ENCODE measurements around the gene CCDC18.
A peak's percentile ranks its signal among the peaks of the same experiment; 100 is the strongest.
"Not testable (repeated sequence)": the region's sequence is repeated elsewhere in the genome, so short reads cannot be mapped to it uniquely, and the experiment has no call there.

CCDC18 gene

GRCh38 chr1:93223023-93223675 lies 42.6 kb downstream of the CCDC18 start:
- TF ChIP-seq CTCF (conservative IDR thresholded peaks at IDR 0.05) = no peak
- no peak overlapping the region for H3K27ac ChIP-seq

GRCh38 chr1:93235261-93235660 lies 54.7 kb downstream of the CCDC18 start:
- no peak overlapping the region for H3K27ac ChIP-seq
- TF ChIP-seq CTCF (conservative IDR thresholded peaks at IDR 0.05) = no peak

- TF ChIP-seq CTCF (conservative IDR thresholded peaks at IDR 0.05) = no peak
These were observed 56.5 kb downstream of the CCDC18 start for GRCh38 chr1:93237021-93237420.

GRCh38 chr1:93238425-93238824 lies 57.9 kb downstream of the CCDC18 start:
- no peak for TF ChIP-seq CTCF (conservative IDR thresholded peaks at IDR 0.05)
- no peak overlapping the region for H3K27ac ChIP-seq

More at GRCh38 chr1:93237021-93237420, 56.5 kb downstream of the CCDC18 start:
- H3K27ac ChIP-seq = no peak overlapping the region

GRCh38 chr1:93239863-93240262 lies 59.3 kb downstream of the CCDC18 start:
- TF ChIP-seq CTCF (conservative IDR thresholded peaks at IDR 0.05) = no peak
- H3K27ac ChIP-seq = no peak overlapping the region

- not testable (repeated sequence) for H3K27ac ChIP-seq
These were observed 62.7 kb downstream of the CCDC18 start for GRCh38 chr1:93243233-93243632.

GRCh38 chr1:93244298-93245069 lies 64.0 kb downstream of the CCDC18 start:
- no peak overlapping the region for H3K27ac ChIP-seq
- no peak for TF ChIP-seq CTCF (conservative IDR thresholded peaks at IDR 0.05)

GRCh38 chr1:93251966-93252365 lies 71.4 kb downstream of the CCDC18 start:
- no peak for TF ChIP-seq CTCF (conservative IDR thresholded peaks at IDR 0.05)
- H3K27ac ChIP-seq = peak overlapping the region; percentile 64

Data from VCaP (cell line).